HG02870 (cell line): ENCODE measurements around the gene PITPNC1.
"Not testable (repeated sequence)": the region's sequence is repeated elsewhere in the genome, so short reads cannot be mapped to it uniquely, and the experiment has no call there.

Experiments used
- ATAC-seq: cut with Tn5 transposase; IDR thresholded peaks from one replicate; pipeline ENCODE4 v1.9.1; 2021; ENCODE audit warnings: mild to moderate bottlenecking, moderate library complexity; ENCODE audit not compliant: unreplicated experiment

Gene PITPNC1

GRCh38 chr17:67707442-67707841 lies 330.4 kb downstream of the PITPNC1 start:
- no peak for ATAC-seq

- no peak for ATAC-seq
Observed at GRCh38 chr17:67708378-67708777, 331.3 kb downstream of the PITPNC1 start.

GRCh38 chr17:67711916-67712315 lies 334.8 kb downstream of the PITPNC1 start:
- ATAC-seq: no peak

DNA sequence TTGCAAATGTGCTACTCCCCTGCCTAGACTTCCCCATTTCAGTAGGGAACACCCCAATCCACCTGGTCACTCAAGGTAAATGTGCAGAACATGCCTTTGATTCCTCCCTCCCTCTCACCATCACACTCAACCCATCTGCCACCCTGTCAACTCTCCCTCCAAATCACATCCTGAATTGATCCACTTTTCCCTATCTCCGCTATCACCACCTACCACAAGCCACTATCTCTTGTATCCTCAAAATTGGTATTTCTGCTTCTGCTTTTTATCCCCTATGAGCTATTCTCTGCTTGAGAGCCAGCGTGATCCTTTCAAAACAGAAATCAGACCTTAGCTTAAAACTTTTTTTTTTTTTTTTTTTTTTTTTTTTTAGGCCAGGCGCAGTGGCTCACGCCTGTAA lies 335.3 kb downstream of the PITPNC1 start:
- ATAC-seq: no peak

- no peak for ATAC-seq
Observed at GRCh38 chr17:67713169-67713568, 336.1 kb downstream of the PITPNC1 start.

GRCh38 chr17:67716405-67716798 lies 339.3 kb downstream of the PITPNC1 start:
- no peak for ATAC-seq

DNA sequence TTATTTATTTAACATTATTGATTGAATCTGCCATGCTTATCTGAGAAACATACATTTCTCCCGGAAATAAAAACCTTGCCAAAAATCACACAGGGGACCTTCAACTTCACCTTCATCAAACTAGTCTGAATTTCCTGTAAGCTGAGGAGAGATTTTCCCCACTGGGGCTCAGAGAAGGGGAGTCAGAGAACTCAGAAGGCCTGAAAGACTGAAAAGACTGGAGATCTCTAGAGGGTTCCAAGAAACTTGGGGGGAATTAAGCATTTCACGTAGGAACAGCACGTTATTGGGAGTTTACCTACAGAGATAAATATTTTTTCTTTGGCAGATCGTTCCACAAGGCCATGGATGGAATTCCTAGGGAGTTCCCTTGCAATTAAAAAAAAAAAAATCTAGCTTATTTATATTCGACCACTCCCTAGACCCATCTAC lies 340.1 kb downstream of the PITPNC1 start:
- no peak for ATAC-seq

GRCh38 chr17:67717624-67718324 lies 340.7 kb downstream of the PITPNC1 start, which contains the start of gene NOL11:
NOL11 (plus strand) TSS chr17:67717936; CDS start chr17:67717948, 12 bp downstream.
- peak; percentile 96 for ATAC-seq

DNA sequence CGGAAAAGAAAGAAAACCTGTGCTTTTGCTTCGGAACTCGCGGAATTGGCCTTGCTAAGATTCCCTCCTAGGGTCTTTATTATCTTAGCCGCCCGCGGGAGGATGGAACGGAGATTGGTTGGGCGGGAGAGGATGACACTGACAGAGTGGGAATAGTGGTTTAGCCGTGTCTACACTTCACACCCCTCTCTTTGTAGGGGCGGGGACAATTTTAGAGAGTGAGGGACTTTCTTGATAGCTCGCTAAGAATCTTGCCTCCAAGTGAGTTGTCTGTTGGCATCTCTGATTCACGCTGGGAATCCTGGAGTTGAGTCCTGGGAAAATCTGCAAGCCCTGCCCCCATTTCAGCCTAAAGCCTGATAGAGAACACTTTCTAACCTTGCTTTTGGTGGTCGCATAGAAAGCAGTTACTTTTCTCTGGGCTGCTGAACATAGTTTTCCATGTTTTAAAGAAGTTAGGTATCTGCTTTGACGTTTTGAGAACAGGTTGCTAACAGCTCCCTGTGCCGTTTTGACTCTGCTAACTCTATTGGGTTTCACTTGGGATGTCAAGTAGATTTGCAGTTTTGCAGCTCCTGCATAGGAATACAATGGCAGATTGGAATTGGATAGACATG lies 341.4 kb downstream of the PITPNC1 start:
- no peak for ATAC-seq

DNA sequence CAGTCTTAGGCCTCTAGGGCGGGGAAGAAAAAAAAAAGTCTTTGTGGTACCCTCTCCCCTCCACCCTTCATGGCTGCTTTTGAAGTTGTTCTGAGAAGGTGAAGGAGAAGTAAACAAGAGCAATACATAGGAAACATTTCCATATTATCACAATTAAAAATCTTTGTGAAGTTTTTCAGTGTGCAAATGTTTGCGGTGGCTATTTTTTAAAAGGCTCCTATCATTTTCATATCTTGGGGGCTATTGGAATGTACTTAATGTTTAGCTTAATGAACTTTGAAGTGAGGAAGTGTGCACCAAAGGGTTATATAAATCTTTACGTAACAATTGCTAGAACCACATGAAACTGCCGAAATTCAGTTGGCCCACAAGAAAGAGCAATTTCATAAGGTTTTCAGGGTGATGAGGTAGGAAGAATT lies 348.3 kb downstream of the PITPNC1 start:
- ATAC-seq: no peak

- no peak for ATAC-seq
Observed at GRCh38 chr17:67725807-67726206, 348.7 kb downstream of the PITPNC1 start.

GRCh38 chr17:67727152-67728039 lies 350.3 kb downstream of the PITPNC1 start:
- ATAC-seq: not testable (repeated sequence)

DNA sequence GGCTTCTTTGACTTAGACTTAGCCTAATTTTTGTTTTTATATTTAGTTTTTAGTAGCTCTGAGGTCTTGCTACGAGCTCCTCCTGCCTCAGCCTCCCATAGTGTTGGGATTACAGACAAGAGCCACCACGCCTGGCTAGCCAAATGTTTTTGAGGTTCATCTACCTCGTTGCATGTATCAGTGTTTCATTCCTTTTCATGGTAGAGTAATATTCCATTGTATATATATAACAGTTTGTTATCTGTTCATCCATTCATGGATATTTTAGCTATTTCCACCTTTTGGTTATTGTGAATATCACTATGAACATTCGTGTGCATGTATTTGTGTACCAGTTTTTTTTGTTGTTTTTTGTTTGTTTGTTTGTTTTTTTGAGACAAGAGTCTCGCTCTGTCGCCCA lies 352.8 kb downstream of the PITPNC1 start:
- ATAC-seq: no peak

- ATAC-seq: no peak
Observed at GRCh38 chr17:67730731-67731130, 353.6 kb downstream of the PITPNC1 start.

- no peak for ATAC-seq
Observed at GRCh38 chr17:67733449-67733848, 356.4 kb downstream of the PITPNC1 start.

GRCh38 chr17:67737145-67737544 lies 360.1 kb downstream of the PITPNC1 start:
- ATAC-seq: no peak

GRCh38 chr17:67742025-67742424 lies 364.9 kb downstream of the PITPNC1 start:
- ATAC-seq: no peak
